ENCODE data around the gene RMND5B. TPM values are rescaled to one million over a fixed set of nuclear protein-coding genes. Genes with fewer than 3 reads are reported as not detected.
A peak's percentile ranks its signal among the peaks of the same experiment; 100 is the strongest.

Gene RMND5B
- total and polyA plus RNA-seq, 3 donors from 2014 or later = 73.0 to 181 (median 102) TPM

DNA sequence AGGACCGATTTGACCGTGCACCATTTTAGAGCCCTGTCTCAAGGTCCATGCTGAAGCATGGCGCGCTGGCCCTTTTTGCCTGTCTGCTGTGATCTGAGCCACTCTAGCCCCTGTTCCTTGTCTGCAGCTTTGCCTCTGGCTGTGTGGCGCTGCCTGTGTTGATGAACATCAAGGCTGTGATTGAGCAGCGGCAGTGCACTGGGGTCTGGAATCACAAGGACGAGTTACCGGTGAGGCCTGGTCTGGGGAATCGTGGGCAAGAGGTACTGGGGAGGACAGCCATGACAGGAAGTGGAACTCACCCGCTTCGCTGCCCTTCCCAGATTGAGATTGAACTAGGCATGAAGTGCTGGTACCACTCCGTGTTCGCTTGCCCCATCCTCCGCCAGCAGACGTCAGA is 16.6 kb downstream of the RMND5B start:
- no peak for DNase-seq
- Histone ChIP-seq H3K9me3 (no peaks in the 10 kb centered on the region), H3K4me1 (peaks cover 11% of the 10 kb centered on the region), H3K27ac (no peak overlapping the region), H3K36me3 (ENCODE audit: low read depth, missing control alignments) (no peaks in the 10 kb centered on the region), H3K27me3 (no peaks in the 10 kb centered on the region), H3K4me3 (no peak overlapping the region)
- intact Hi-C loops (cut with DNase I; ENCODE audit: low total_unique reads) = no loop called here
- no peak for TF ChIP-seq POLR2A (IDR thresholded peaks at IDR 0.05)
- TF ChIP-seq, protein P1, sequence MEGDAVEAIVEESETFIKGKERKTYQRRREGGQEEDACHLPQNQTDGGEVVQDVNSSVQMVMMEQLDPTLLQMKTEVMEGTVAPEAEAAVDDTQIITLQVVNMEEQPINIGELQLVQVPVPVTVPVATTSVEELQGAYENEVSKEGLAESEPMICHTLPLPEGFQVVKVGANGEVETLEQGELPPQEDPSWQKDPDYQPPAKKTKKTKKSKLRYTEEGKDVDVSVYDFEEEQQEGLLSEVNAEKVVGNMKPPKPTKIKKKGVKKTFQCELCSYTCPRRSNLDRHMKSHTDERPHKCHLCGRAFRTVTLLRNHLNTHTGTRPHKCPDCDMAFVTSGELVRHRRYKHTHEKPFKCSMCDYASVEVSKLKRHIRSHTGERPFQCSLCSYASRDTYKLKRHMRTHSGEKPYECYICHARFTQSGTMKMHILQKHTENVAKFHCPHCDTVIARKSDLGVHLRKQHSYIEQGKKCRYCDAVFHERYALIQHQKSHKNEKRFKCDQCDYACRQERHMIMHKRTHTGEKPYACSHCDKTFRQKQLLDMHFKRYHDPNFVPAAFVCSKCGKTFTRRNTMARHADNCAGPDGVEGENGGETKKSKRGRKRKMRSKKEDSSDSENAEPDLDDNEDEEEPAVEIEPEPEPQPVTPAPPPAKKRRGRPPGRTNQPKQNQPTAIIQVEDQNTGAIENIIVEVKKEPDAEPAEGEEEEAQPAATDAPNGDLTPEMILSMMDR (IDR thresholded peaks at IDR 0.05) = no peak
- 83 to 85% methylated on average over 14 to 15 of the region's 15 CpGs for WGBS, 2 donors

DNA sequence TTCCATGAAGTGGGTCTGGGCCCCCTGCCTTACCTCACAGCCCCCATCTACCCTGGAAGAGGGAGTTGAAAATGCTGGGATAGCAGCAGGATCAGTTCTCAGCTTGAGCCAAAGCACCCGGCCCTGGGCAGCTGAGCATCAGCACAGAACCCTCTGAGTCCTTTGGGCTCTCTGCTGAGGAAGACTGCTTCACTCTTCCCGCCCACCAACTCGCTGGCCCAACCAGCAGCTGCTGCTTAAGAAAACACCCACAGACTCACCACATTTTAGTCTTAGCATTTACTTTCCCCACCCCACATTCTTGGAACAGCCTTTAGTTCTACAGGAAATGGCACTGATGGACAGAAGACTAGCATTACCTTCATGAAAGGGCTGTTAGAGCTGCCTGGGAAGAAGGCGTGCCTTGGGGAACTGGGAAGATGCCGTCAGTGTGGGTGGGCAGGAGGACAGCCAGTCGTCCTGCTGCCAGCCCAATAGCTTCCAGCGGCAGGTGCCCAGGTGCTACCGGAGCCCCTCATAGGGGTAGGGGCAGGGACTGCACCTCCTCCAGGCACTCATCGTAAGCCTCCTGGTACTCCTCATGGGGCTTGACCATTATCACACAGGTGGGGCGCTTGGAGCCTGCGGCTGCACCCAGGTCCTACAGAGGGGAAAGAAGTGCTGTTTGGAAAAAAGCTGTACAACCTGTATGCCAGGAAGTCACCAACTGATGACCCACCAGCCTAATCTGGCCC is 18.6 kb downstream of the RMND5B start:
- H3K4me3 ChIP-seq = no peak overlapping the region
- DNase-seq = no peak
- no peaks in the 10 kb centered on the region for H3K36me3 ChIP-seq (ENCODE audit: low read depth, missing control alignments)
- no peak overlapping the region for H3K27ac ChIP-seq
- no peaks in the 10 kb centered on the region for H3K27me3 ChIP-seq
- H3K9me3 ChIP-seq = no peaks in the 10 kb centered on the region
- TF ChIP-seq POLR2A (IDR thresholded peaks at IDR 0.05) = no peak
- TF ChIP-seq, protein P1 (IDR thresholded peaks at IDR 0.05) = no peak
- 76 to 89% methylated on average over 5 to 11 of the region's 11 CpGs for WGBS, 2 donors
- intact Hi-C loops (cut with DNase I; ENCODE audit: low total_unique reads) = no loop called here
- H3K4me1 ChIP-seq = peaks cover 11% of the 10 kb centered on the region

DNA sequence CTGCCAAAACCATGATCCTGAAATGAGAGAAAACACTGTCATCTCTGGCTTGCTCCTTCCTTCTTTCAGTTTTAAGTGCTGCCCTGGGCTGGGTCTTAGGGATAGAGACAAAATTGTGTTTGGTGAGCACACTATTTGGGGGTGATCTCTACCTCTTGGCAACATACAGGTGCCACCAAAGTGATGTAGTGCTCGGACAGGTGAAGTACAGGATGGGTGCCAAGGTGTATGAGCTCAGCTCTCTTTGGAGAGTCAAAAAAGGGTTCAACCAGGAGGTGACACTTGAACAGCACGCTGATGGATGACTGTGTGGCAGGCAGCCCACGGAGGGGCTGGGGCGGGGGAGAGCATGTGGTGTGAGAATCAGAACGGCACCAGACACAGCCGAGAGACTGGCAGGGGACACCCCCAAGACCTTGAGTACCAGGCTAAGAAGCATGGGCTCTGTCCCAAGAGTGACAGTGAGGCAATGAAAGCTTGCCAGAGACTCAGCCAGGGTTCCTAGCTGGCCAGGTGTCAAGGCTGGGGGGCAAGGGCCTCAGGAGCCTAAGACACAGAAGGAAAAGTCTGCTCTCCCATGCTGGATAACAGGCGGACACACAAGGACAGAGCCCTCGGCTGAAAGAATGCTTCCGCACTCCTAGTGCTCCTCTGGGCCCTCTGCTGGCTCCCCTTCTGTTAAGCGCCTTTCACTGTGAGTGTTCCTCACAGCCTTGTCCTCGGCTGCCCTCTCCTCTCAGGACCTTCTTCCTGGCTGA is 20.3 kb downstream of the RMND5B start:
- TF ChIP-seq, protein P1 (IDR thresholded peaks at IDR 0.05) = no peak
- TF ChIP-seq POLR2A (IDR thresholded peaks at IDR 0.05) = no peak
- peaks cover 11% of the 10 kb centered on the region for H3K4me1 ChIP-seq
- intact Hi-C loops (cut with DNase I; ENCODE audit: low total_unique reads) = no loop called here
- peak; percentile 44 for DNase-seq
- WGBS, 2 donors = 63 to 64% methylated on average over 10 to 11 of the region's 11 CpGs
- H3K9me3 ChIP-seq = no peaks in the 10 kb centered on the region
- H3K36me3 ChIP-seq (ENCODE audit: low read depth, missing control alignments) = no peaks in the 10 kb centered on the region
- H3K27me3 ChIP-seq = no peaks in the 10 kb centered on the region
- no peak overlapping the region for H3K4me3 ChIP-seq
- H3K27ac ChIP-seq = no peak overlapping the region

DNA sequence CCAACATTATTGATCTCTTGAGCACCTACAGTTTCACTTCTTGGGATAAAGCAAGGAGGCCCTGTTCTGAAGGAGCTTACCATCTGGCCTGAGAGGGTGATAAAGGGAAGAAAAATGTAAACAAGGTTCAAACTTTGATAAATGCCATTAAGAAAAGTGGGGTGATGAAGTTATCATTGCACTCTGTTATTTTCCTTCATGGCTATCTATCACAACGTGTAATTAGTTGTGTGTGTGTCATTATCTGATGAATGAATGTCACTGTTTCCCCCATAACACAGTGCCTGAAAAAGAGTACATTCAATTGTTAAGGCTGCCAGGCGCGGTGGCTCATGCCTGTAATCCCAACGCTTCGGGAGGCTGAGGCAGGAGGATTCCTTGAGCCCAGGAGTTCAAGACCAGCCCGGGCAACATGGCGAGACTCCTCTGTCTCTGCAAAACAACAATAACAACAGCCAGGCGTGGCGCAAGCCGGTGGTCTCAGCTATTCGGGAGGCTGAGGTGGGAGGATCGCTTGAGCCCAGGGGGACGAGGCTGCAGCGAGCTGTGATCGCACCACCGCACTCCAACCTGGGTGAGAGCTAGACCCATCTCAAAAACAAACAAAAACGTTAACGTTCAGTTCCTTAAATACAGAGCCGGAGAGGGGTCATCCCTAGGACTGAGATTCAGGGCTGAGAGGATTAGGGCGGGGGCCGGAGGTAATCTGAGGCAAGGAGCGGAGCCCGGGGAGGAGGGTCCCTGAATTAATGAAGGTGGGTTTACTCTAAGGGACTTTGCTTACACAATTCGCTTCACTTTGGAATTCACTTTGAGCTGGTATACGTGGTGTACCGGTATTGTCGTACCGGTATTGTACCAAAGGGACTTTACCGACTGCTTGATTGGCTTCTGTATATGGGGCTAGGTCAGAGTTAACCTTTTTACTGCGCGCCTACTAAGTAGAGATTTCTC is 22.0 kb downstream of the RMND5B start:
- Histone ChIP-seq H3K4me1 (peaks cover 11% of the 10 kb centered on the region), H3K36me3 (ENCODE audit: low read depth, missing control alignments) (no peaks in the 10 kb centered on the region), H3K4me3 (peak overlapping the region; percentile 79 to 81), H3K27ac (peak overlapping the region in 1 of 2 donors; percentile 60), H3K9me3 (no peaks in the 10 kb centered on the region), H3K27me3 (no peaks in the 10 kb centered on the region)
- WGBS, 2 donors = 32 to 38% methylated on average over 31 of the region's 31 CpGs
- intact Hi-C loops (cut with DNase I; ENCODE audit: low total_unique reads) = no loop called here
- DNase-seq = no peak
- no peak for TF ChIP-seq POLR2A (IDR thresholded peaks at IDR 0.05)
- TF ChIP-seq, protein P1 (IDR thresholded peaks at IDR 0.05) = no peak
